Ammon's horn (tissue), 1 donor: Measurements from ENCODE around the gene LY6G5B.

Experiments used
- DNase-seq: peaks from one replicate; pipeline ENCODE4 v3.0.0-alpha.2; 2016; ENCODE audit warnings: low spot score

Gene LY6G5B

GRCh38 chr6:31669676-31670075 lies at the start of gene LY6G5B:
TSS of gene LY6G5B (plus strand) at chr6:31669976. CDS start at chr6:31670951, 975 bp downstream.
- no peak for DNase-seq

GRCh38 chr6:31620586-31621319 lies 49.0 kb upstream of the LY6G5B start, which contains the start of gene PRRC2A:
TSS of gene PRRC2A (plus strand) at chr6:31620715. CDS start at chr6:31622790, 2,075 bp downstream.
- DNase-seq = peak; percentile 74

GRCh38 chr6:31621320-31621939 lies 48.3 kb upstream of the LY6G5B start:
- no peak for DNase-seq

- DNase-seq = no peak
Observed at GRCh38 chr6:31621991-31622390, 47.8 kb upstream of the LY6G5B start.

- DNase-seq = no peak
Observed at GRCh38 chr6:31622684-31623091, 47.1 kb upstream of the LY6G5B start.

- DNase-seq = no peak
Observed at GRCh38 chr6:31624070-31624469, 45.7 kb upstream of the LY6G5B start.

GRCh38 chr6:31626952-31627351 lies 42.8 kb upstream of the LY6G5B start:
- DNase-seq = no peak

- DNase-seq = no peak
Observed at GRCh38 chr6:31627690-31628287, 42.0 kb upstream of the LY6G5B start.

GRCh38 chr6:31629014-31629413 lies 40.8 kb upstream of the LY6G5B start:
- DNase-seq = no peak

GRCh38 chr6:31630177-31630934 lies 39.4 kb upstream of the LY6G5B start:
- no peak for DNase-seq

GRCh38 chr6:31631209-31631608 lies 38.6 kb upstream of the LY6G5B start:
- no peak for DNase-seq

GRCh38 chr6:31631681-31632278 lies 38.0 kb upstream of the LY6G5B start:
- no peak for DNase-seq

GRCh38 chr6:31632279-31632946 lies 37.4 kb upstream of the LY6G5B start:
- no peak for DNase-seq

- no peak for DNase-seq
Observed at GRCh38 chr6:31633447-31633846, 36.3 kb upstream of the LY6G5B start.

- no peak for DNase-seq
Observed at GRCh38 chr6:31634131-31634530, 35.6 kb upstream of the LY6G5B start.

GRCh38 chr6:31634969-31635575 lies 34.7 kb upstream of the LY6G5B start:
- no peak for DNase-seq

GRCh38 chr6:31636698-31637596 lies 32.8 kb upstream of the LY6G5B start:
- DNase-seq = no peak

GRCh38 chr6:31639043-31639442 lies 30.7 kb upstream of the LY6G5B start:
- no peak for DNase-seq

GRCh38 chr6:31639449-31639861 lies 30.3 kb upstream of the LY6G5B start:
- DNase-seq = no peak

GRCh38 chr6:31640612-31641011 lies 29.2 kb upstream of the LY6G5B start:
- no peak for DNase-seq
